Measurements from ENCODE around the gene AGL. TPM values are rescaled to one million over a fixed set of nuclear protein-coding genes. Genes with fewer than 3 reads are reported as not detected.

AGL gene
- total and polyA plus RNA-seq, 2 of the 13 experiments (the other 11 are each of a cell fraction or from before 2014, with no cell fraction given): 4.3 to 13.1 TPM

DNA sequence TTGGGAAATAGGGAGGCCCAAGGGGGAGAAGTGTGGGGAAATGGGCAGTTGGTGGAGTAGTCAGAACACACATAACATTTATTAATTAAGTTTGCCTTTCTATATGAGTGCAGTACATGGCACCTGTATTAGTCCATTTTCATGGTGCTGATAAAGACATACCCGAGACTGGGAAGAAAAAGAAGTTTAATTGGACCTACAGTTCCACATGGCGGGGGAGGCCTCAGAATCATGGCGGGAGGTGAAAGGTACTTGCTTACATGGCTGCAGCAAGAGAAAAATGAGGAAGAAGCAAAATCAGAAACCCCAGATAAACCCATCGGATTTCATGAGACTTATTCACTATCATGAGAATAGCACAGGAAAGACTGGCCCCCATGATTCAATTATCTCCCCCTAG, 118.1 kb downstream of the AGL start:
- Histone ChIP-seq H2AFZ (ENCODE audit: low read length) (no peak overlapping the region), H3K27ac (ENCODE audit: extremely low read length, insufficient read depth, low read length) (no peak overlapping the region), H3K4me3 (replicated peaks in 1 of 3; ENCODE audit: insufficient read depth in 1 of 3, low read depth in 2 of 3, low read length in 3 of 3) (no peak overlapping the region), H3K9ac (ENCODE audit: insufficient read depth, low read depth, low read length) (no peak overlapping the region), H3K4me2 (ENCODE audit: low read depth, low read length) (peak overlapping the region; percentile 89; the same call in 1 of the 2 replicates), H3K79me2 (ENCODE audit: insufficient read depth, low read length) (peaks cover 24% of the 10 kb centered on the region), H3K4me1 (ENCODE audit: insufficient read depth, low read length) (peaks cover 28% of the 10 kb centered on the region; the same call in 1 of the 2 replicates), H3K27me3 (ENCODE audit: control insufficient read depth in 1 of 2, insufficient read depth in 2 of 2, low read length in 2 of 2) (no peaks in the 10 kb centered on the region; a peak in 1 of 5 replicates), H3K9me3 (ENCODE audit: low read length) (no peaks in the 10 kb centered on the region), H4K20me1 (ENCODE audit: insufficient read depth, low read length) (no peaks in the 10 kb centered on the region), H3K36me3 (replicated peaks in 1 of 2; ENCODE audit: control insufficient read depth in 1 of 2, insufficient read depth in 2 of 2, low read length in 2 of 2) (no peaks in the 10 kb centered on the region)
- TF ChIP-seq GATAD1 (CRISPR knock-in tag; IDR thresholded peaks at IDR 0.05): no peak
- TF ChIP-seq XBP1 (CRISPR knock-in tag; IDR thresholded peaks at IDR 0.05): no peak
- TF ChIP-seq ZNF101 (CRISPR knock-in tag; IDR thresholded peaks at IDR 0.05; ENCODE audit: borderline replicate concordance, low read depth): no peak
- no peak for TF ChIP-seq PAX8 (CRISPR knock-in tag; IDR thresholded peaks at IDR 0.05; ENCODE audit: borderline replicate concordance)
- no peak for TF ChIP-seq ZFP90 (CRISPR knock-in tag; IDR thresholded peaks at IDR 0.05; ENCODE audit: borderline replicate concordance)
- no peak for TF ChIP-seq ETV5 (CRISPR knock-in tag; IDR thresholded peaks at IDR 0.05; ENCODE audit: borderline replicate concordance)
- TF ChIP-seq, protein P1, sequence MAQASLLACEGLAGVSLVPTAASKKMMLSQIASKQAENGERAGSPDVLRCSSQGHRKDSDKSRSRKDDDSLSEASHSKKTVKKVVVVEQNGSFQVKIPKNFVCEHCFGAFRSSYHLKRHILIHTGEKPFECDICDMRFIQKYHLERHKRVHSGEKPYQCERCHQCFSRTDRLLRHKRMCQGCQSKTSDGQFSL (CRISPR knock-in tag; IDR thresholded peaks at IDR 0.05): no peak
- no peak for TF ChIP-seq CEBPB (IDR thresholded peaks at IDR 0.05; ENCODE audit: borderline replicate concordance, low read depth, low read length)
- TF ChIP-seq TEAD2 (CRISPR knock-in tag; IDR thresholded peaks at IDR 0.05): no peak
- no peak for DNase-seq (ENCODE audit: low spot score)
- FAIRE-seq: no peak
- intact Hi-C loops (cut with micrococcal nuclease; ENCODE audit: unreplicated experiment) (loop anchor here (10.0 kb wide), 1 partner anchor 167 kb away; the partner anchor contains the start of genes SASS6 and TRMT13), in situ Hi-C loops (cut with HindIII; ENCODE audit: extremely low pct_ligation_motif_present, low pct_unique_long_range_greater_than_20kb) (no loop called here)
- ChIA-PET CTCF (ENCODE audit: low intra/inter-chr PET ratio, low total read pairs) (no interaction called here), POLR2A (no interaction called here)
- WGBS (ENCODE audit: low lambda C conversion rate): 89% methylated on average over 4 of the region's 4 CpGs
- ATAC-seq: no peak
- BruUV-seq (replicated peaks): no TSS peak

All from HepG2 (cell line).